GM19328 (cell line): ENCODE data around the gene LRP1-AS.

Experiments
- ATAC-seq: cut with Tn5 transposase; IDR thresholded peaks from one replicate; pipeline ENCODE4 v1.9.1; 2021; ENCODE audit warnings: mild to moderate bottlenecking, moderate library complexity; ENCODE audit not compliant: unreplicated experiment

The LRP1-AS gene

DNA sequence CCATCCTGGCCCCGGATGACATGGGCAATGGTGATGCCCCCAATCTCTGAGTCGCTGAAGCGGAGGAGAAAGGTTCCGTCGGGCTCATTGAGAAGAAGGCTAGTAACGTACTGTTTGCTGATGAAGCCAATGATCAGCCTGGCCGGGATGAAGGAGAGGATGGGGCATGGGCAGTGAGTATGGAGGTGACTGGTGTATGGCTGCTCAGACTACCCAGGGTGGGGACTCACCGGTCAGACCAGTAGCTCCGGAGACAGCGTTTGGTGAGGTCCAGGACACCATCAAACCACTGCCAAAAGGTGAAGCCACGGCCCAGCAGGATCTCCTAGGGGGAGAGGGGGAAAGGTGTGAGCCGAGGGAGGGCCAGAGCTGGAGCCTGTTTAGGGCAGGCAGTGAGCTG, 47.7 kb downstream of the LRP1-AS start:
- ATAC-seq: no peak

DNA sequence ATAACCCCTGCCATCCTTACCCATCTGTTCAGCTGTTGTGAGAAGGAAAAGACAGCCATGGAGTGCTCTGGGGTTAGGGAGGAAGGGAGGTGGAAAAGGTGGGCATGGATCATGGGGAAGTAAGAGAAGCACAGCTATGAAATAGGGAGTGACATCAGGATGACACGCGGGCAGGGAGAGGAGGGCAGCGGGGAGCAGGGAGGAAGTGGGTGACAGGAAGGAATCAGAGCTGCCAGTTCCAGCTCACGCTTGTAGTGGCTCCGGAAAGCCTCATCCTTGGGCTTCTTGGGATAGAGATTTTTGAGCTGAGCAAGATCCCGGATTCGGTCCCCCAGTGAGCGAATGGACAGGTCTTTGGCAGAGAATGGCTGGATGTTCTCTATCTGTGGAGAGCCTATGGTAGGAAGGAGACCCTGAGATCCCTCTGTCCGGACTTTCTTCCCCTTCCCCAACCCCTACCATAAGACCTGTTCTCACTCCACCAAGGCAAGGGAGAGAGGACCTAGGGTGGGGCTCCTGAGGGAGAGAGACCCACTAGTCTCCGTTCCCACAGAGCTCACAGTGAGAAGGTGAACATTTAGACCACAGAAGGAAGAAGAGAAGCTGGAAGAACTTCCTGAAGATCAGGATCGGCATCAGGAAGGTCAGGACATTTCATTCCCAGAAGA, 48.2 kb downstream of the LRP1-AS start:
- no peak for ATAC-seq

DNA sequence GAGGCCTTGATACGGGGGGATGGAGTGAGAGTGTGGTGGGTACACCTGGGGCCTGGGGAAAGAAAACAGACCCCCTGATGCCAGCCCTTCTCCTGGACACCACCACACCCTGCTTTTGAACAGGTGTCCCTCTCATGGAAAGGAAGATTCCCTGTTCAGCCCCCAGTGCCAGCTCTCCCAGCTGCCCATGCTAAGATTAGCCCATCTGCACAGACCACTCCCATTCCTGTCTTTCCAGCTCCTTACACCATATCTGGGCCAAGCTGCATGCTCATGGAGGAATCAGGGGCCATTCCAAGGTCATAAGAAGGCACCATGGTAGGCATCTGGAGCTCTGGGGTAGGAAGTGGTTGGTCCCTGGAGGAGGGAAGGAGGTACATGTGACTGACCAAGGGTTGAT, 48.9 kb downstream of the LRP1-AS start:
- no peak for ATAC-seq

DNA sequence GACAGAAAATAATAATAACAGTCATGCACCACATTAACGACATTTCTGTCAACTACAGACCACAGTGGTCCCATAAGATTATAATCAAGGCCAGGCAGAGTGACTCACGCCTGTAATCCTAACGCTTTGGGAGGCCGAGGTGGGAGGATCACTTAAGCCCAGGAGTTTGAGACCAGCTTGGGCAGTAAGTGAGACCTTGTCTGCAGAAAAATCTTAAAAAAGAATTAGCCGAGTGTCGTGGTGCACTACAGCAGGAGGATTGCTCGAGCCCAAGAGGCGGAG, 49.9 kb downstream of the LRP1-AS start:
- ATAC-seq: no peak

DNA sequence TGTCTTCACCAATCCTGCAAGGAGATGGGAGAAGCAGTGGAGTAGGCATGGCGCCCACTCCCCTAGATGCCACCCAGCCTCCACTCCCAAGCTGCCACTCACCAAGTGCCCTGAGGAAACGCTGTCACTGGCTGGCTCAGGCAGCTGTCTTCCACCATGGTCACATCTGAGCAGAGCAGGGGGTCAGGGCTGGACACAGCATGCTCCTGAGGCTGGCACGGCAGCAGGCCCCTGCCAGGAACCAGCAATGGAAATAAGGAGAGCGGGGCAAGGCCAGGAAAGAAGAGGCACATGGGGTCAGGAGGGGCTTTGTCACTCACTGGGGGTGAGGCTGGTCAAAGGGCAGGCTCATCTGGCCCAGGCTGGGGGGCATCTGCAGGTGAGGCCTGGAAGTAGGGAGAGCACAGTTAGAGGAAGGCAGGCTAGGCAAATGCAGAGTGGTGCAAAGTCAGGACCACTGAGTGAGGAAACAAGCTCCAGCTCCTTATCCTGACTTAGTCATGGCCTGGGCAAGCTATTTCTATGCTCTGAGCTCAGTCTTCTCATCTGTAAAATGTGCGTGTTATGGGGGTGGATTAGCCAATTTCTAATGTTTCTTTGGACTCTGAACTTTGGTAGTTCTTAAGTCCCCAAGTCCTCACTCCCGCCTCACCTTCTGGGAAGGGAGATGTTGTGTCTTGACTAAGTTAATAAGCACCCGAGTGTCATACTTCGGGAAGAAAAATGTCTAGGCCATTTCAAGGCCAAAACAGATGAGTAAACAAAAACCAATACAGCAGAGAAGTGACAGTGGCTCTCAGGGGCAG, 50.5 kb downstream of the LRP1-AS start:
- no peak for ATAC-seq

DNA sequence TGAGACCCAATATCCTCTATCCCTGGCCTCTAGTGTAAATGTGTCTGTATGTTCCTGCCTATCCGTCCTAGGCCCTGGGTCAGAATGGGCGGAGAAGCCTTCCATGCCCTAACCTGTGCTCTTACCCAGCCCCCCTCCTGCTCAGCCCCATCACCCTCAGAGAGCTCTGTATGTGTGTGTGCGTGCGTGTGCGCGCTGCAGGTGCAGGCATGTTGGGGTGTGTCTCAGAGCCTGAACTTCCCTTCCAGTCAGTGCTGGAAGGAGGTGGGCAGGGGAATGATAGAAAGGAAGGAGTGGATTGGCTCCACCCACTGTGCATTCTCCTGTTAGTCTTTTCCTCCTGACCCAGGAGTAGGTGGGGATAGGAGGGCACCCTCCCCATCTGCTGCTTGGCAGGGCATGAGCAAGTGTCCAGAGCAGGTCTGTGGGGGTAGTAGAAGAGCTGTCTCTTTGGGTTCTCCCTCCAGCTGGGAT, 51.3 kb downstream of the LRP1-AS start:
- ATAC-seq: no peak

DNA sequence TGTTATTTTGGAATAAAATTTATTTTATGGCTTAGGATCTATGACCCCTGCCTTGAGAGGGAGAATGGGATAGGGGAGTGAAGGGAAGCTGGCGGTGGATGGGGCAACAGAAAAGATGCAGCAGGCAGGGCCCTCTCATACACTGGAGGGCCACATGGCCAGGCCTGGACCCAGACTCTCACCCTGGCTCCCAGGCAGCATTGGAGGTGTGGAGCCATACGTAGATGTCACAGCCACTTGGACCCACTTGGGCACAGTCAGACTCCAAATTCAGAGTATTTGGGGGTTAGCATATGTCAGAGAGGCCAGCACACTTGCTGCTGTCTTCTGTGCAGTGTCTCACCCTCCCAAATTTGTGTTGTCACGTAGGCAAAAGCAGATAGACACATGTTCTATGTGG, 52.0 kb downstream of the LRP1-AS start:
- no peak for ATAC-seq
